Ramos (cell line): ENCODE data around the gene EXOSC1.
"Not testable (repeated sequence)": the region's sequence is repeated elsewhere in the genome, so short reads cannot be mapped to it uniquely, and the experiment has no call there.

Experiments
- in situ Hi-C: fragments of 300-500 bp; cut with MboI; formaldehyde crosslinking; loops from one replicate; pipeline ENCODE4 v1.14.3; 2022; ENCODE audit warnings: low sequenced_read_pairs; ENCODE audit not compliant: unreplicated experiment

The EXOSC1 gene

GRCh38 chr10:97445722-97446639, at the start of gene EXOSC1, which contains the start of gene ZDHHC16:
TSS of gene EXOSC1 (minus strand) at chr10:97446006. CDS start at chr10:97445985, 21 bp downstream.
TSS of gene ZDHHC16 (plus strand) at chr10:97446175. CDS start at chr10:97451676, 5,501 bp downstream.
- in situ Hi-C loops, result no loop called here

GRCh38 chr10:97494863-97495506, 49.2 kb upstream of the EXOSC1 start:
- in situ Hi-C loops, result no loop called here

GRCh38 chr10:97494151-97494550, 48.3 kb upstream of the EXOSC1 start:
- in situ Hi-C loops, result no loop called here

GRCh38 chr10:97490592-97490991, 44.8 kb upstream of the EXOSC1 start:
- in situ Hi-C loops, result no loop called here

GRCh38 chr10:97485647-97486281, 40.0 kb upstream of the EXOSC1 start:
- in situ Hi-C loops, result no loop called here

- in situ Hi-C loops, result no loop called here
Measured at GRCh38 chr10:97483921-97484320, 38.1 kb upstream of the EXOSC1 start.

- in situ Hi-C loops, result no loop called here
Measured at GRCh38 chr10:97483506-97483905, 37.7 kb upstream of the EXOSC1 start.

GRCh38 chr10:97482381-97482780, 36.6 kb upstream of the EXOSC1 start:
- in situ Hi-C loops, result no loop called here

- in situ Hi-C loops, result no loop called here
Measured at GRCh38 chr10:97481071-97481470, 35.3 kb upstream of the EXOSC1 start.

GRCh38 chr10:97479939-97480338, 34.1 kb upstream of the EXOSC1 start:
- in situ Hi-C loops, result no loop called here

- in situ Hi-C loops, result not testable (repeated sequence)
Measured at GRCh38 chr10:97479410-97479809, 33.6 kb upstream of the EXOSC1 start.

- in situ Hi-C loops, result no loop called here
Measured at GRCh38 chr10:97475936-97476594, 30.3 kb upstream of the EXOSC1 start.

GRCh38 chr10:97474918-97475317, 29.1 kb upstream of the EXOSC1 start:
- in situ Hi-C loops, result no loop called here

- in situ Hi-C loops, result not testable (repeated sequence)
Measured at GRCh38 chr10:97468781-97469180, 23.0 kb upstream of the EXOSC1 start.

- in situ Hi-C loops, result no loop called here
Measured at GRCh38 chr10:97468162-97468561, 22.4 kb upstream of the EXOSC1 start.

GRCh38 chr10:97466755-97467154, 20.9 kb upstream of the EXOSC1 start:
- in situ Hi-C loops, result no loop called here

- in situ Hi-C loops, result no loop called here
Measured at GRCh38 chr10:97465982-97466381, 20.2 kb upstream of the EXOSC1 start.

GRCh38 chr10:97464226-97464625, 18.4 kb upstream of the EXOSC1 start:
- in situ Hi-C loops, result loop anchor here (5.0 kb wide), 1 partner anchor 88 kb away; no protein-coding TSS in a partner anchor

- in situ Hi-C loops, result loop anchor here (5.0 kb wide), 1 partner anchor 89 kb away; no protein-coding TSS in a partner anchor
Measured at GRCh38 chr10:97463363-97464132, 17.7 kb upstream of the EXOSC1 start.
